Aorta (tissue), 5 donors: ENCODE data around the gene ERICH3. TPM values are rescaled to one million over a fixed set of nuclear protein-coding genes. Genes with fewer than 3 reads are reported as not detected.

ENCODE experiments used
- ATAC-seq: fragments of 200-7000 bp; cut with Tn5 transposase; one replicate; pipeline ENCODE4 v1.9.1; 2022; ENCODE audit warnings: moderate library complexity; ENCODE audit not compliant: low FRiP score
- DNase-seq, 2 donors: peaks; one replicate each; pipeline ENCODE4 v3.0.0-alpha.2; 2020
- H3K27ac ChIP-seq, 2 donors: one replicate each; pipeline ENCODE4 v1.5.1; 2013; ENCODE audit warnings: low read length in 2 of 2, mild to moderate bottlenecking in 2 of 2, moderate library complexity in 2 of 2, control low read depth in 1 of 2, inconsistent platforms in 1 of 2, low read depth in 1 of 2
- H3K27me3 ChIP-seq, 2 donors: one replicate each; pipeline ENCODE4 v1.6.1; 2013; ENCODE audit warnings: control low read depth in 1 of 2, low read length in 1 of 2, mild to moderate bottlenecking in 1 of 2, moderate library complexity in 1 of 2; ENCODE audit not compliant: insufficient read depth in 2 of 2, control insufficient read depth in 1 of 2
- H3K36me3 ChIP-seq, 2 donors: one replicate each; pipeline ENCODE4 v1.6.1; 2013; ENCODE audit warnings: control low read depth in 1 of 2, low read length in 1 of 2, mild to moderate bottlenecking in 1 of 2; ENCODE audit not compliant: insufficient read depth in 2 of 2, control insufficient read depth in 1 of 2
- H3K4me1 ChIP-seq, 2 donors: one replicate each; pipeline ENCODE4 v1.6.1; 2013; ENCODE audit warnings: low read length in 2 of 2, control low read depth in 1 of 2, mild to moderate bottlenecking in 1 of 2, moderate library complexity in 1 of 2; ENCODE audit not compliant: insufficient read depth in 2 of 2, control insufficient read depth in 1 of 2
- H3K4me3 ChIP-seq, 2 donors: one replicate each; pipeline ENCODE4 v1.5.1; 2013; ENCODE audit warnings: low read length in 2 of 2, control low read depth in 1 of 2, mild to moderate bottlenecking in 1 of 2
- H3K9me3 ChIP-seq: one replicate; pipeline ENCODE4 v1.6.1; 2013; ENCODE audit warnings: mild to moderate bottlenecking, low read length; ENCODE audit not compliant: control insufficient read depth
- WGBS, 2 donors: extraction: QIAGEN DNeasy Blood & Tissue Kit; methylation state at CpG; one replicate each; pipeline ENCODE4 v1.1.7; 2013; 5-methylcytosine and 5-hydroxymethylcytosine counted together
- intact Hi-C, 2 donors: fragments of 100-400 bp; cut with DNase I; formaldehyde crosslinking; loops; one replicate each; pipeline versions ENCODE4 v1.14.2 to v1.15.0; 2022
- polyA plus RNA-seq, 2 donors: library from polyadenylated mRNA; stranded (reverse); fragments of 200-250 nt; gene quantifications; one replicate each; pipeline ENCODE4 v1.2.3, GENCODE V29; 2013
- total RNA-seq, 2 donors: library from RNA; stranded (reverse); fragmentation: NEBNext Ultra II Directional; extraction: Animal tissue kit (Norgen Biotek cat#: 25700); gene quantifications; one replicate each; pipeline ENCODE4 v1.2.1, GENCODE V29; 2021
- donor health status: healthy with polysubstance abuse.
- donor health status: Bipolar disorder and iron deficiency.
- donor health status: DM: no; HTN: no; CAD: no.
- donor health status: DM: no; HTN: no; CAD: no.
- donor health status: DM: yes; HTN: yes; CAD: no.

ERICH3 gene
- total and polyA plus RNA-seq, 4 donors: under 0.01 to 0.42 TPM; not detected in 2

DNA sequence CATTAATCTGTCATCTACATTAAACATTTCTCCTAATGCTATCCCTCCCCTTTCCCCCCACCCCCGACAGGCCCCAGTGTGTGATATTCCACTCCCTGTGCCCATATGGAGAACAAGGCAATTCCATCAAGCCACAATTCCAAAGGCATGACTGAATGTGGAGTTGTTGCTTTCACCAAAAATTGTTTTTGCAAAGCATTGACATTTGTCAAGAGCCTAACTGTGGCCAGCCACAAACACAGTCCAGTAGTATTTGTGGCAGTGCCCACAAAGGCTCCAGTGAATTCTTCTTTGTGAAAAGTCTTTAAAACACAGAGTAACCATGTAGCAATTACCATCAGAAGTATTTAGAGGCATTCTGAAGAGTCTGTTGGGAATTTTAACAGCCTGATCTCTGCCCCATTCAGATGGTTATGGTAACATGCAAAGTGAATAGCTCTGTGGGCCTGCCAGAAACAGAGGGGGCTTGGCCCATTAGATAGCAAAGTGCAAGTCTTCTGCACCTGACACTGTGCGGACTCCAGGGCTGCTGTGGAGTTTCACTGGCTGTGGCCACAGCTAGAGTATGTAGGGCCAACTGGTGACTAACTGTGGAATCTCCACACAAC lies 149.6 kb downstream of the ERICH3 start:
- intact Hi-C loops: no loop called here
- DNase-seq (no peak), ATAC-seq (no peak)
- WGBS, 2 donors: 66 to 68% methylated on average over 2 of the region's 2 CpGs
- H3K4me3 ChIP-seq: no peak overlapping the region
- no peaks in the 10 kb centered on the region for H3K9me3 ChIP-seq
- no peaks in the 10 kb centered on the region for H3K36me3 ChIP-seq
- peaks cover 2 to 4% of the 10 kb centered on the region in 2 donors for H3K27me3 ChIP-seq
- no peak overlapping the region for H3K27ac ChIP-seq
- no peaks in the 10 kb centered on the region for H3K4me1 ChIP-seq

DNA sequence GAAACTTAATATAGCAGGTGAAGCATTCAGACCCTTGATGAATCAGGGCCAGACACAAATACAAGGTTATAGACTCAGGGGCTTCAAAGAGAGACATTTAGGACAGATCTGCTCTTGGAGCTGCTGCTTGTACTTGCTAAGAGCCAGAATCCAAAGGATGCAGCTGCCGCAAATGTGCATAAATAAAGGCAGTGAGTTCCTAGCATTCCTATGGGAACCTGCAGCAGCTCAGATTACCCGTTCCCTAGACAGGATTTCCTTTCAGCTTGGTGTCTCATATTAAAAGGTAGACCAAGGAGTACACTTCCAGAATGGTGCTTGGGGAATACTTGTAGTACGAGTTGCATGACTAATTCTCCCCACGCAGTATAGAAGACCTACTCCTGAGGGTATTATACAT lies 151.4 kb downstream of the ERICH3 start:
- Histone ChIP-seq H3K36me3 (no peaks in the 10 kb centered on the region), H3K27me3 (peaks cover 2 to 4% of the 10 kb centered on the region in 2 donors), H3K27ac (no peak overlapping the region), H3K4me1 (no peaks in the 10 kb centered on the region), H3K4me3 (no peak overlapping the region), H3K9me3 (no peaks in the 10 kb centered on the region)
- no peak for ATAC-seq
- 9 to 10% methylated on average over 4 of the region's 4 CpGs for WGBS, 2 donors
- no peak for DNase-seq
- intact Hi-C loops: no loop called here

Other genes starting within 250 kb of the ERICH3 start
- not detected for gene LRRC53, start 161.2 kb downstream of the ERICH3 start, total RNA-seq
- gene LRRC53, start 161.2 kb downstream of the ERICH3 start, polyA plus RNA-seq: not detected
- 10 to 100 TPM; 24.2 to 28.7 TPM for gene CRYZ, start 59.3 kb upstream of the ERICH3 start, total RNA-seq
- 10 to 100 TPM; 23.8 to 36.5 TPM for gene CRYZ, start 59.3 kb upstream of the ERICH3 start, polyA plus RNA-seq
- gene TYW3, start 59.4 kb upstream of the ERICH3 start, total RNA-seq: 10 to 100 TPM; 16.3 to 21.1 TPM
- 10 to 100 TPM; 16.6 to 26.4 TPM for gene TYW3, start 59.4 kb upstream of the ERICH3 start, polyA plus RNA-seq